Activated gamma-delta T cell treated with anti-CD3 and anti-CD28 coated beads, Interleukin-2, amount 50 U/mL, for 16 hours (primary cell): ENCODE measurements around the gene SLC17A2.

Experiments used
- DNase-seq: peaks from one replicate; pipeline ENCODE4 v3.0.0-alpha.2; 2020; ENCODE audit warnings: low read depth

Gene SLC17A2

GRCh38 chr6:25882051-25882496 is 48.4 kb downstream of the SLC17A2 start:
- peak; percentile 15 for DNase-seq

- no peak for DNase-seq
Measured at GRCh38 chr6:25880601-25881000, 49.9 kb downstream of the SLC17A2 start.

GRCh38 chr6:25878721-25879322 is 51.7 kb downstream of the SLC17A2 start:
- no peak for DNase-seq

DNA sequence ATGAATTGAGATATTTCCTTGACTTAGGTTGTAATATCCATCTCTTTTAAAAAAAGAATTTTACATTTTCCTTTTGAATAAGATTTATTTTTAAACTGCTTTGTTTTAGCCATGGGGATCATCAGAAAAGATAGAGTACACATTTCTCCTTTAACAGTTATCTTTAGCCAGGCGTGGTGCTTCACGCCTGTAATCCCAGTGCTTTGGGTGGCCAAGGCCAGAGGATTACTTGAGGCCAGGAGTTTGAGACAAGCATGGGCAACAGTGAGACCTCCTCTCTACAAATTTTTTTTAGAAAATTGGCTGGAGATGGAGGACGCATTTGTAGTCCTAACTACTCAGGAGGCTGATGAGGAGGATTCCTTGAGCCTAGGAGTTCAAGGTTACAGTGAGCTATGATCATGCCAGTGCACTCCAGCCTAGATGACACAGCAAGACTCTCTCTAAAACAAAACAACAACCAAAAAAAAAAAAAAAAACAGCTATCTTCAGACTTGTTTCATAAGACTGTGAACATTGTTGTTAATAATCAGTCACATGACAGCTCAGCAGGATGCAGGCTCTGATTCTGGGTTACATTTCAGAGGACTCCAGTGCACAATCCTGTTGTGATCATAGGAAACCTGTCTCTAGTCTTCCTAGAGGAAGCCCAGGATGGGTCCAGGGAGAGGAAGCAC is 54.4 kb downstream of the SLC17A2 start:
- no peak for DNase-seq

- DNase-seq = no peak
Measured at GRCh38 chr6:25875563-25875905, 55.0 kb downstream of the SLC17A2 start.

GRCh38 chr6:25874822-25875562 is 55.5 kb downstream of the SLC17A2 start:
- DNase-seq = no peak

GRCh38 chr6:25874118-25874517 is 56.4 kb downstream of the SLC17A2 start, which contains the start of gene SLC17A3:
SLC17A3 (minus strand) TSS chr6:25874243; CDS start chr6:25868387, 5,856 bp downstream.
- no peak for DNase-seq

DNA sequence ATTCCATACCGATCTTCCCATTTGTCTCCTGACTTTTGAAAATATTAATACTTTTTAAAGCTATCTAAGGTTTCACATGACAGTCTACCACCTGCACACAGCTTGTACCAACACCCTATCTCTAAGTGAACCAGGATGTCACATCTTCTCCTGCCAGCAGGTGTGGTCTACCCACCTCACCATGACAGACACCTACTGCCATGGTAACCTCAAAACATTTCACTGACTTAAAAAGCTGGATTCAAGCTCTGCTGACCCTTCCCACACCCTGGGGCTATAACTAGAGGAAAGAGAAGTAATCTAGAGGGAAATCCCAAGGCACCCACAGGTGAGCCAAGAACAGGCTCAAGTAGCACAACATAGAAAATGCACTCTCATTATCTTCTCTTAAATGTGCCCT is 57.7 kb downstream of the SLC17A2 start:
- DNase-seq = no peak

GRCh38 chr6:25869840-25870239 is 60.7 kb downstream of the SLC17A2 start:
- no peak for DNase-seq

DNA sequence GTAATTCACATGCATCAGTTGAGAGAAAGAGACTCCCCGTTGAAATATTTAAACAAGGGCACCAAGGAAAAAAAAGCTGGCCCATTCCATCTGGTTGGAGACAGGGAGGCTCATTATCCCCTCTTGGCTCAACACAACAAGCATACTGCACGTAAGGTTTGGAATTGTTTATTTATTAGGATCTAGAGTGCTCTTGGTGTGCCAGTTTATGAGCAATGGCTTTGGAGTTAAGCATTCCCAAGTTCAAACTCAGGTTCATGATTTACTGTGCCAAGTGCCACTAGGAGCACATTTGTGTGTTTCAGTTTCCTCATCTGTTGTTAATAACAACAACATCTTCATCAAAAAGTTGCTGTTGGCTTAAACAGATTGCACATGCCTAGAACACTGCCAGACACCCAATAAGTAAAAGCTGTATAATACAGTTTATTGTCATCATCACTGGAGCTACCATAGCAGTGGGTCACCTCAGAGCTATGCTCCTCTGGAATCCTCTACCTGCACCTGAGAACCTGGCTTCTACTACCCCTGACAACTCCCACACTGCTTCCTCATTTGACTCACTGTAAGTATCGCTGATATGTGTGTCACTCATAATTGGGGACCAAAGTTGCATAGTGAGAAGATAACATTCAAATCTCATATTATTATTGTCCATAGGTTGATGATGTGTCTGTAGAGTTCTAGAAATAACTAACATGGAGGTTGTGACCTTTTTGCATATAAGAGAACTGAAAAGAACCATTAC is 61.9 kb downstream of the SLC17A2 start:
- DNase-seq = no peak

- no peak for DNase-seq
Measured at GRCh38 chr6:25866011-25866410, 64.5 kb downstream of the SLC17A2 start.

- no peak for DNase-seq
Measured at GRCh38 chr6:25863360-25863759, 67.1 kb downstream of the SLC17A2 start.
